GM10266 (cell line): ENCODE results near the gene GSTA4.

ENCODE experiments used
- DNase-seq: peaks from one replicate; pipeline ENCODE4 v3.0.0; 2012; ENCODE audit errors: extremely low spot score
- CTCF ChIP-seq: IDR thresholded peaks from 2 replicates; pipeline ENCODE4 v1.5.1; 2012; ENCODE audit warnings: mild to moderate bottlenecking, low read depth; ENCODE audit not compliant: control insufficient read depth, insufficient read depth; ENCODE audit errors: missing control alignments

Gene GSTA4

GRCh38 chr6:52990342-52990741 lies 4.7 kb downstream of the GSTA4 start:
- DNase-seq = no peak

GRCh38 chr6:52985228-52985627 lies 9.9 kb downstream of the GSTA4 start:
- TF ChIP-seq CTCF = no peak
- DNase-seq = no peak

More at GRCh38 chr6:52990342-52990741, 4.7 kb downstream of the GSTA4 start:
- TF ChIP-seq CTCF = no peak

GRCh38 chr6:52984247-52984646 lies 10.8 kb downstream of the GSTA4 start:
- DNase-seq = no peak
- TF ChIP-seq CTCF = no peak

GRCh38 chr6:52983159-52983848 lies 11.8 kb downstream of the GSTA4 start:
- TF ChIP-seq CTCF = no peak
- no peak for DNase-seq

- no peak for DNase-seq
- TF ChIP-seq CTCF = no peak
Observed at GRCh38 chr6:52982680-52983079, 12.4 kb downstream of the GSTA4 start.

- no peak for DNase-seq
- no peak for TF ChIP-seq CTCF
Observed at GRCh38 chr6:52981222-52981900, 13.7 kb downstream of the GSTA4 start.

- DNase-seq = peak; percentile 66
- TF ChIP-seq CTCF = no peak
Observed at GRCh38 chr6:52976591-52977035, 18.5 kb downstream of the GSTA4 start.
